ENCODE measurements around the gene NDUFB3. TPM values are rescaled to one million over a fixed set of nuclear protein-coding genes. Genes with fewer than 3 reads are reported as not detected.

NDUFB3 gene
- total and polyA plus RNA-seq, 2 experiments from 2014 or later: 34.3 to 230 TPM

DNA sequence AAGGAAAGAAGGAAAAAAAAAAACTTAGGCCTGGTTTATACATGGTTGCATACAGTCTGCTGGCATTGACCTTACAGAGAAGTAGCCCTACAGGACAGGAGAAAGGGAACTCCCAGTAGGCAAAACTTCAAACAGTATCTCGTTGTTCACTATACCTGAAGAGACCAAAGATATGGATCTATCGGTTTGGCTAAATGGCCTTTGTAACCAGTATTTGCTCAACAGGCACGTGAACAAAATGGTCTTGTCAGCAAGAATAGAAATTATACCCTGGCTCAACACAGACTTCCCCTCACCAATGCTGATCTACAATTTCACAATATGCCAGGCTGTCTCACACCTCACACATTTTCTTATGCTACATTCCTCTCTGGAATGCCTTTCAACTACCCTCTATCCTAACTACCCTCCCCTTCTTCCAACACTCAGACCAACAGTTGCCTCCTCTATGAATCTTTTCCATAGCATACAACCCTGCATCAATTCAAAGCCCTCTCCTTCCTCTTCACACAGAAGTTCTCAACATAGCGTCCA is 14.0 kb upstream of the NDUFB3 start:
- no peaks in the 10 kb centered on the region for H4K20me1 ChIP-seq (replicated peaks; ENCODE audit: insufficient read depth)
- no peaks in the 10 kb centered on the region for H3K36me3 Mint-ChIP-seq (ENCODE audit: low read depth)
- TF ChIP-seq, protein P1, sequence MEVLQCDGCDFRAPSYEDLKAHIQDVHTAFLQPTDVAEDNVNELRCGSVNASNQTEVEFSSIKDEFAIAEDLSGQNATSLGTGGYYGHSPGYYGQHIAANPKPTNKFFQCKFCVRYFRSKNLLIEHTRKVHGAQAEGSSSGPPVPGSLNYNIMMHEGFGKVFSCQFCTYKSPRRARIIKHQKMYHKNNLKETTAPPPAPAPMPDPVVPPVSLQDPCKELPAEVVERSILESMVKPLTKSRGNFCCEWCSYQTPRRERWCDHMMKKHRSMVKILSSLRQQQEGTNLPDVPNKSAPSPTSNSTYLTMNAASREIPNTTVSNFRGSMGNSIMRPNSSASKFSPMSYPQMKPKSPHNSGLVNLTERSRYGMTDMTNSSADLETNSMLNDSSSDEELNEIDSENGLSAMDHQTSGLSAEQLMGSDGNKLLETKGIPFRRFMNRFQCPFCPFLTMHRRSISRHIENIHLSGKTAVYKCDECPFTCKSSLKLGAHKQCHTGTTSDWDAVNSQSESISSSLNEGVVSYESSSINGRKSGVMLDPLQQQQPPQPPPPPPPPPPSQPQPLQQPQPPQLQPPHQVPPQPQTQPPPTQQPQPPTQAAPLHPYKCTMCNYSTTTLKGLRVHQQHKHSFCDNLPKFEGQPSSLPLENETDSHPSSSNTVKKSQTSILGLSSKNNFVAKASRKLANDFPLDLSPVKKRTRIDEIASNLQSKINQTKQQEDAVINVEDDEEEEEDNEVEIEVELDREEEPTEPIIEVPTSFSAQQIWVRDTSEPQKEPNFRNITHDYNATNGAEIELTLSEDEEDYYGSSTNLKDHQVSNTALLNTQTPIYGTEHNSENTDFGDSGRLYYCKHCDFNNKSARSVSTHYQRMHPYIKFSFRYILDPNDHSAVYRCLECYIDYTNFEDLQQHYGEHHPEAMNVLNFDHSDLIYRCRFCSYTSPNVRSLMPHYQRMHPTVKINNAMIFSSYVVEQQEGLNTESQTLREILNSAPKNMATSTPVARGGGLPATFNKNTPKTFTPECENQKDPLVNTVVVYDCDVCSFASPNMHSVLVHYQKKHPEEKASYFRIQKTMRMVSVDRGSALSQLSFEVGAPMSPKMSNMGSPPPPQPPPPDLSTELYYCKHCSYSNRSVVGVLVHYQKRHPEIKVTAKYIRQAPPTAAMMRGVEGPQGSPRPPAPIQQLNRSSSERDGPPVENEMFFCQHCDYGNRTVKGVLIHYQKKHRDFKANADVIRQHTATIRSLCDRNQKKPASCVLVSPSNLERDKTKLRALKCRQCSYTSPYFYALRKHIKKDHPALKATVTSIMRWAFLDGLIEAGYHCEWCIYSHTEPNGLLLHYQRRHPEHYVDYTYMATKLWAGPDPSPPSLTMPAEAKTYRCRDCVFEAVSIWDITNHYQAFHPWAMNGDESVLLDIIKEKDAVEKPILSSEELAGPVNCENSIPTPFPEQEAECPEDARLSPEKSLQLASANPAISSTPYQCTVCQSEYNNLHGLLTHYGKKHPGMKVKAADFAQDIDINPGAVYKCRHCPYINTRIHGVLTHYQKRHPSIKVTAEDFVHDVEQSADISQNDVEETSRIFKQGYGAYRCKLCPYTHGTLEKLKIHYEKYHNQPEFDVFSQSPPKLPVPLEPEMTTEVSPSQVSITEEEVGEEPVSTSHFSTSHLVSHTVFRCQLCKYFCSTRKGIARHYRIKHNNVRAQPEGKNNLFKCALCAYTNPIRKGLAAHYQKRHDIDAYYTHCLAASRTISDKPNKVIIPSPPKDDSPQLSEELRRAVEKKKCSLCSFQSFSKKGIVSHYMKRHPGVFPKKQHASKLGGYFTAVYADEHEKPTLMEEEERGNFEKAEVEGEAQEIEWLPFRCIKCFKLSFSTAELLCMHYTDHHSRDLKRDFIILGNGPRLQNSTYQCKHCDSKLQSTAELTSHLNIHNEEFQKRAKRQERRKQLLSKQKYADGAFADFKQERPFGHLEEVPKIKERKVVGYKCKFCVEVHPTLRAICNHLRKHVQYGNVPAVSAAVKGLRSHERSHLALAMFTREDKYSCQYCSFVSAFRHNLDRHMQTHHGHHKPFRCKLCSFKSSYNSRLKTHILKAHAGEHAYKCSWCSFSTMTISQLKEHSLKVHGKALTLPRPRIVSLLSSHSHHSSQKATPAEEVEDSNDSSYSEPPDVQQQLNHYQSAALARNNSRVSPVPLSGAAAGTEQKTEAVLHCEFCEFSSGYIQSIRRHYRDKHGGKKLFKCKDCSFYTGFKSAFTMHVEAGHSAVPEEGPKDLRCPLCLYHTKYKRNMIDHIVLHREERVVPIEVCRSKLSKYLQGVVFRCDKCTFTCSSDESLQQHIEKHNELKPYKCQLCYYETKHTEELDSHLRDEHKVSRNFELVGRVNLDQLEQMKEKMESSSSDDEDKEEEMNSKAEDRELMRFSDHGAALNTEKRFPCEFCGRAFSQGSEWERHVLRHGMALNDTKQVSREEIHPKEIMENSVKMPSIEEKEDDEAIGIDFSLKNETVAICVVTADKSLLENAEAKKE (CRISPR knock-in tag; IDR thresholded peaks at IDR 0.05): no peak
- no peak for TF ChIP-seq ZNF114 (CRISPR knock-in tag; IDR thresholded peaks at IDR 0.05)
- ATAC-seq (no peak), DNase-seq (ENCODE audit: low spot score) (no peak)
- no peaks in the 10 kb centered on the region for H3F3A ChIP-seq (replicated peaks; ENCODE audit: low read depth)
- H3K27me3 ChIP-seq (ENCODE audit: insufficient read depth): no peaks in the 10 kb centered on the region
- H3K4me3 ChIP-seq: no peak overlapping the region
- no peak overlapping the region for H2AFZ ChIP-seq
- H3K27ac Mint-ChIP-seq: no peak overlapping the region
- no peaks in the 10 kb centered on the region for H3K4me1 ChIP-seq (ENCODE audit: insufficient read depth)
- peaks cover 4% of the 10 kb centered on the region; the same call in 1 of the 2 replicates for H3K79me2 ChIP-seq (replicated peaks; ENCODE audit: insufficient read depth)
- H3K4me1 Mint-ChIP-seq: no peaks in the 10 kb centered on the region
- H3K9me3 Mint-ChIP-seq: no peaks in the 10 kb centered on the region
- no peak overlapping the region for H3K27ac ChIP-seq (ENCODE audit: low read depth)
- no peaks in the 10 kb centered on the region for H3K36me3 ChIP-seq (ENCODE audit: insufficient read depth)
- H3K4me3 Mint-ChIP-seq: no peak overlapping the region
- no peaks in the 10 kb centered on the region for H3K9me2 ChIP-seq (ENCODE audit: insufficient read depth)
- no peaks in the 10 kb centered on the region for H3K27me3 Mint-ChIP-seq (ENCODE audit: insufficient read depth, low read depth, poor library complexity)
- no peak overlapping the region for H3K4me2 ChIP-seq

DNA sequence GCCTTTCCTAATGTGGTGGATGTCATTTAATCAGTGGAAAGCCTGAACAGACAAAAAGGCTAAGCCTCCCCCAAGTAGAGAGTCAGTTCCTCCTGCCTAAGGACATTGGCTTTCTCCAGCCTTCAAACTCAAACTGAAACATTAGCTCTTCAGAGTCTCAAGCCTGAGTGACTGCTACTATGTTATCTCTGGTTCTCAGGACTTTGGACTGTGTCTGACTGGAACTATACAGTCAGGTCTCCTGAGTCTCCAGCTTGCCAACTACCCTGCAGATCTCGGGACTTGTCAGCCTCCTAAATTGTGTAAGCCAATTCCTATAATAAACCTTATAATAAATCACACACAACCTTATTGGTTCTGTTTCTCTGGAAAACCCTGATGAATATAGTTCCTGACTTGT is 12.9 kb upstream of the NDUFB3 start:
- Mint-ChIP-seq H3K27ac (no peak overlapping the region), H3K9me3 (no peaks in the 10 kb centered on the region), H3K4me1 (no peaks in the 10 kb centered on the region), H3K36me3 (ENCODE audit: low read depth) (no peaks in the 10 kb centered on the region), H3K4me3 (no peak overlapping the region), H3K27me3 (ENCODE audit: insufficient read depth, low read depth, poor library complexity) (peaks cover 2% of the 10 kb centered on the region)
- no peak overlapping the region for H3K27ac ChIP-seq (ENCODE audit: low read depth)
- H3K4me1 ChIP-seq (ENCODE audit: insufficient read depth): no peaks in the 10 kb centered on the region
- no peaks in the 10 kb centered on the region for H3K27me3 ChIP-seq (ENCODE audit: insufficient read depth)
- ATAC-seq (no peak), DNase-seq (ENCODE audit: low spot score) (no peak)
- TF ChIP-seq CREB1 (CRISPR knock-in tag; IDR thresholded peaks at IDR 0.05; ENCODE audit: low read depth): no peak
- TF ChIP-seq NANOG (IDR thresholded peaks at IDR 0.05; ENCODE audit: borderline replicate concordance): no peak
- TF ChIP-seq ZNF114 (CRISPR knock-in tag; IDR thresholded peaks at IDR 0.05): no peak
- no peak for TF ChIP-seq POLR2AphosphoS5 (IDR thresholded peaks at IDR 0.05; ENCODE audit: low read depth)
- TF ChIP-seq JUNB (IDR thresholded peaks at IDR 0.05; ENCODE audit: unreplicated experiment): no peak
- no peak overlapping the region for H3K4me2 ChIP-seq
- H4K20me1 ChIP-seq (replicated peaks; ENCODE audit: insufficient read depth): no peaks in the 10 kb centered on the region
- H2AFZ ChIP-seq: no peak overlapping the region
- peaks cover 4% of the 10 kb centered on the region; the same call in 1 of the 2 replicates for H3K79me2 ChIP-seq (replicated peaks; ENCODE audit: insufficient read depth)
- no peak overlapping the region for H3K4me3 ChIP-seq
- no peaks in the 10 kb centered on the region for H3F3A ChIP-seq (replicated peaks; ENCODE audit: low read depth)
- H3K36me3 ChIP-seq (ENCODE audit: insufficient read depth): no peaks in the 10 kb centered on the region
- no peaks in the 10 kb centered on the region for H3K9me2 ChIP-seq (ENCODE audit: insufficient read depth)

All from GM23338 (cell line).